ENCODE results near the gene TPI1. TPM values are rescaled to one million over a fixed set of nuclear protein-coding genes. Genes with fewer than 3 reads are reported as not detected.

Gene TPI1
- total RNA-seq (2014; rRNA removed; shearing (Covaris generic)) (596 and 608 TPM in 2 replicates), total RNA-seq (2022) (519 and 801 TPM in 2 replicates), Bru-seq, nascent RNA (percentile 93 among the genes with signal in this experiment), BruChase-seq, experiment 1, labeled RNA remaining after a 6-hour chase (percentile 99 among the genes with signal in this experiment), BruChase-seq, experiment 2, labeled RNA remaining after a 2-hour chase (percentile 96 among the genes with signal in this experiment)
- long read RNA-seq, transcript TPI1-209 (7 exons, 1,587 nt): minor isoform, 5 of 1,262 reads
- long read RNA-seq, transcript TPI1-201 (7 exons, 1,763 nt): major isoform, 1,181 of 1,262 reads
- long read RNA-seq, partial matches to known transcripts: 39 of 1,262 reads
- long read RNA-seq, other reads (novel, unspliced or antisense): 32 of 1,262 reads

DNA sequence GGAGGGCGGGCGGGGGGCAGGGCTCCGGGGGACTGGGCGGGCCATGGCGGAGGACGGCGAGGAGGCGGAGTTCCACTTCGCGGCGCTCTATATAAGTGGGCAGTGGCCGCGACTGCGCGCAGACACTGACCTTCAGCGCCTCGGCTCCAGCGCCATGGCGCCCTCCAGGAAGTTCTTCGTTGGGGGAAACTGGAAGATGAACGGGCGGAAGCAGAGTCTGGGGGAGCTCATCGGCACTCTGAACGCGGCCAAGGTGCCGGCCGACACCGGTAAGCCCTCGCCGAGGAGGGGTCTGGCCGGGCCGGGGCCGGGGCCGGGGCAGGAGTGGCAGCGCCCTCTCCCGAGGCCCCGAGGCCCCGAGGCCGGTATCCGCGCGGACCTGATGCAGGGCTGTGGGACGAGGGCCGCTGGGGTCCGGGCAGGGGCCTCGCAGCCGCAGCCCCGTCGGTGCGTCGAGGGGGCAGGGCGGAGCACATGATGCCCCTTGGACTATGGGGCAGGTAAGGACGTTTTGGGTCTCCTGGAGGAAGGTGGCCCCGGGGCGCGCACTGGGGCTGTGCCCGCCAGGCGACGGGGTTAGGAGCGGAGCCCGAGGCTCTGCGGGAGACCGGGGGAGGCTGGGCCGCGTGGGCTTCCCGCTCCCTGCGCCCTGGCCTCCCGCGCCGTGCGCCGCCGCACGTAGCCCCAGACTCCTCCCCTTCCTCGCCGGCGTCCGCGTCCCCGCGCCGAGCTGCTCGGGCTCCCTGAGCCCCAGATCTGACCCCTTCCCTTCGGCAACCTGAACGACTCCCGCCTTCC, at the start of gene TPI1:
TPI1 (plus strand) TSS at position 119 of the 798 bp plus-strand sequence; CDS start at position 155, 36 bp downstream.
- ChIA-PET CTCF (ENCODE audit: unreplicated experiment) (interaction anchor here (1.0 to 2.0 kb wide), 4 partner anchors 15 to 28 kb away, joined by 4 to 7 read pairs (median 6); partner anchors contain the start of gene USP5), POLR2A (interaction anchor here (0.5 to 6.0 kb wide), 9 partner anchors 15 to 365 kb away, joined by 3 to 60 read pairs (median 3); partner anchors contain the start of genes CDCA3, GNB3 and USP5)
- BruUV-seq (replicated peaks): no TSS peak
- H3K9me3 ChIP-seq (ENCODE audit: low read length): no peaks in the 10 kb centered on the region
- DNase-seq (ENCODE audit: low spot score): peak; percentile 79
- intact Hi-C loops (cut with micrococcal nuclease; ENCODE audit: unreplicated experiment): loop anchor here (1.0 to 5.0 kb wide), 4 partner anchors 15 to 225 kb away; partner anchors contain the start of genes C1R, GNB3 and USP5
- H3K4me2 ChIP-seq (ENCODE audit: low read length): peak within 1 kb of the TSS; percentile 100
- TF ChIP-seq EZH2phosphoT487 (IDR thresholded peaks at IDR 0.05; ENCODE audit: borderline replicate concordance, low read depth, low read length): no peak
- TF ChIP-seq, protein P1, sequence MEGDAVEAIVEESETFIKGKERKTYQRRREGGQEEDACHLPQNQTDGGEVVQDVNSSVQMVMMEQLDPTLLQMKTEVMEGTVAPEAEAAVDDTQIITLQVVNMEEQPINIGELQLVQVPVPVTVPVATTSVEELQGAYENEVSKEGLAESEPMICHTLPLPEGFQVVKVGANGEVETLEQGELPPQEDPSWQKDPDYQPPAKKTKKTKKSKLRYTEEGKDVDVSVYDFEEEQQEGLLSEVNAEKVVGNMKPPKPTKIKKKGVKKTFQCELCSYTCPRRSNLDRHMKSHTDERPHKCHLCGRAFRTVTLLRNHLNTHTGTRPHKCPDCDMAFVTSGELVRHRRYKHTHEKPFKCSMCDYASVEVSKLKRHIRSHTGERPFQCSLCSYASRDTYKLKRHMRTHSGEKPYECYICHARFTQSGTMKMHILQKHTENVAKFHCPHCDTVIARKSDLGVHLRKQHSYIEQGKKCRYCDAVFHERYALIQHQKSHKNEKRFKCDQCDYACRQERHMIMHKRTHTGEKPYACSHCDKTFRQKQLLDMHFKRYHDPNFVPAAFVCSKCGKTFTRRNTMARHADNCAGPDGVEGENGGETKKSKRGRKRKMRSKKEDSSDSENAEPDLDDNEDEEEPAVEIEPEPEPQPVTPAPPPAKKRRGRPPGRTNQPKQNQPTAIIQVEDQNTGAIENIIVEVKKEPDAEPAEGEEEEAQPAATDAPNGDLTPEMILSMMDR (conservative IDR thresholded peaks at IDR 0.05; ENCODE audit: low read length): no peak
- peak within 1 kb of the TSS; percentile 66 for H3K27ac ChIP-seq (ENCODE audit: low read depth, low read length, poor library complexity, severe bottlenecking)
- H3K4me3 ChIP-seq (ENCODE audit: low read depth, low read length, poor library complexity, severe bottlenecking): peak within 1 kb of the TSS; percentile 93
- H4K20me1 ChIP-seq (ENCODE audit: insufficient read depth, low read length): 0 out of 2 replicates have a peak, but pooled peaks cover 10% of the 10 kb centered on the region
- peaks cover 18% of the 10 kb centered on the region; the same call in 1 of the 2 replicates for H3K79me2 ChIP-seq (ENCODE audit: insufficient read depth, low read depth, low read length)
- H2AFZ ChIP-seq (ENCODE audit: low read length): peak within 1 kb of the TSS; percentile 36; the same call in 1 of the 2 replicates
- H3K9me2 ChIP-seq (ENCODE audit: insufficient read depth, low read length): no peaks in the 10 kb centered on the region
- peaks cover 79% of the 10 kb centered on the region for H3K36me3 ChIP-seq (ENCODE audit: insufficient read depth, low read length)
- peaks cover 51% of the 10 kb centered on the region for H3K4me1 ChIP-seq (ENCODE audit: insufficient read depth, low read length, poor library complexity, severe bottlenecking)

DNA sequence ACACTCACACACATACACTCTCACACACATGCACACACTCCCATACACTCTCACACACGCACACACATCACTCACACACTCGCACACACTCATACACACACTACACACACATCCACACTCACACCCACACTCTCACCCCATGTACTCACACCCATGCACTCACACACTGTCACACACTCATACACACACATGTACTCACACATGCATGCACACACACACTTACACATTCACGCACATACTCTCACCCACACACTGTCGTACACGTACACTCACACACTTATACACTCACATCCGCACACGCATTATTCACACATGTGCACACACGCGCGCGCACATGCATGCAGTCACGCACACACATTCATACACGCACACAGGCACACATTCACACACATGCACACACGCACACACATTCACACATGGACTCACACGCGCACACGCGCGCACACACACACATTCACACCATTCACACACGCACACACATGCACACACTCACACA, 49.6 kb upstream of the TPI1 start:
- ChIA-PET POLR2A (no interaction called here), CTCF (ENCODE audit: unreplicated experiment) (no interaction called here)

More for the DNA sequence above, 49.6 kb upstream of the TPI1 start:
- Histone ChIP-seq H3K9me3 (ENCODE audit: low read length) (no peaks in the 10 kb centered on the region), H3K36me3 (ENCODE audit: insufficient read depth, low read length) (no peaks in the 10 kb centered on the region), H3K4me3 (ENCODE audit: low read depth, low read length, poor library complexity, severe bottlenecking) (no peak overlapping the region), H3K4me1 (ENCODE audit: insufficient read depth, low read length, poor library complexity, severe bottlenecking) (peaks cover 15% of the 10 kb centered on the region), H3K79me2 (ENCODE audit: insufficient read depth, low read depth, low read length) (no peaks in the 10 kb centered on the region), H2AFZ (ENCODE audit: low read length) (no peak overlapping the region), H3K9me2 (ENCODE audit: insufficient read depth, low read length) (no peaks in the 10 kb centered on the region), H3K4me2 (ENCODE audit: low read length) (no peak overlapping the region), H4K20me1 (ENCODE audit: insufficient read depth, low read length) (no peaks in the 10 kb centered on the region), H3K27ac (ENCODE audit: low read depth, low read length, poor library complexity, severe bottlenecking) (no peak overlapping the region)
- intact Hi-C loops (cut with micrococcal nuclease; ENCODE audit: unreplicated experiment): no loop called here
- TF ChIP-seq EZH2phosphoT487 (IDR thresholded peaks at IDR 0.05; ENCODE audit: borderline replicate concordance, low read depth, low read length): no peak
- TF ChIP-seq, protein P1 (conservative IDR thresholded peaks at IDR 0.05; ENCODE audit: low read length): no peak
- no TSS peak for BruUV-seq (replicated peaks)
- no peak for DNase-seq (ENCODE audit: low spot score)
